ENCODE data around the gene ALDH5A1.

DNA sequence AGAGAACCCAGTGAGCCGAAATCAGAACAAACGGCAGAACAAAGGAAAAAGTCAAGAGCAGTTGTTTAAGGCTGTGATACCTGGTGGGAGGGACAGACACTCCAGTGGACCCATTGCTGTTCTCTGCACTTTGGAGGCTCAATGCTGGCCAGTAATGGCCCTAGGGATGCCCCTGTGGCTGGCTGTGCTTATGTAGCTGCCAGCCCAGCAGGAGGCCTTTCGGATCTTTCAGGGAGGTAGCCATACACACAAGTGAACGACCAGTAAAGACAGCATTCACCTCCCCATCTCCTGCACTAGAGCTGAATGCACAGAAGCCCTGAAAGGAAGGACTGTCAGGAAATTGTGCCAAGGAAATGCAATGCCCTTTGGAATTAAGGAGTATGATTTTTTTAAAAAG lies 39.7 kb upstream of the ALDH5A1 start:
- TF ChIP-seq, protein P1, sequence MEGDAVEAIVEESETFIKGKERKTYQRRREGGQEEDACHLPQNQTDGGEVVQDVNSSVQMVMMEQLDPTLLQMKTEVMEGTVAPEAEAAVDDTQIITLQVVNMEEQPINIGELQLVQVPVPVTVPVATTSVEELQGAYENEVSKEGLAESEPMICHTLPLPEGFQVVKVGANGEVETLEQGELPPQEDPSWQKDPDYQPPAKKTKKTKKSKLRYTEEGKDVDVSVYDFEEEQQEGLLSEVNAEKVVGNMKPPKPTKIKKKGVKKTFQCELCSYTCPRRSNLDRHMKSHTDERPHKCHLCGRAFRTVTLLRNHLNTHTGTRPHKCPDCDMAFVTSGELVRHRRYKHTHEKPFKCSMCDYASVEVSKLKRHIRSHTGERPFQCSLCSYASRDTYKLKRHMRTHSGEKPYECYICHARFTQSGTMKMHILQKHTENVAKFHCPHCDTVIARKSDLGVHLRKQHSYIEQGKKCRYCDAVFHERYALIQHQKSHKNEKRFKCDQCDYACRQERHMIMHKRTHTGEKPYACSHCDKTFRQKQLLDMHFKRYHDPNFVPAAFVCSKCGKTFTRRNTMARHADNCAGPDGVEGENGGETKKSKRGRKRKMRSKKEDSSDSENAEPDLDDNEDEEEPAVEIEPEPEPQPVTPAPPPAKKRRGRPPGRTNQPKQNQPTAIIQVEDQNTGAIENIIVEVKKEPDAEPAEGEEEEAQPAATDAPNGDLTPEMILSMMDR (IDR thresholded peaks at IDR 0.05 in 4 of 5, conservative IDR thresholded peaks at IDR 0.05 in 1 of 5) = no peak
- TF ChIP-seq POLR2A (IDR thresholded peaks at IDR 0.05) = no peak

Measured in gastrocnemius medialis (tissue), 4 donors.